Measurements from ENCODE around the gene AAMDC.
"Not testable (repeated sequence)": the region's sequence is repeated elsewhere in the genome, so short reads cannot be mapped to it uniquely, and the experiment has no call there.

AAMDC gene

GRCh38 chr11:77819921-77820564 is 901 bp upstream of the AAMDC start:
- H3K9ac ChIP-seq (ENCODE audit: low read depth in 1 of 2, low read length in 2 of 2), result peak overlapping the region; percentile 77 to 90
- no peaks in the 10 kb centered on the region for H3K36me3 ChIP-seq (ENCODE audit: control insufficient read depth in 2 of 2, insufficient read depth in 2 of 2, low read length in 2 of 2)
- H3K9me3 ChIP-seq (ENCODE audit: control insufficient read depth in 2 of 2, low read length in 2 of 2), result no peaks in the 10 kb centered on the region
- H3K4me1 ChIP-seq (ENCODE audit: control insufficient read depth in 2 of 2, insufficient read depth in 2 of 2, low read length in 2 of 2), result peaks cover 9 to 12% of the 10 kb centered on the region in 2 donors
- no peaks in the 10 kb centered on the region for H3K27me3 ChIP-seq (ENCODE audit: control insufficient read depth in 2 of 2, insufficient read depth in 2 of 2, low read length in 2 of 2)
- peak overlapping the region; percentile 87 to 96 for H3K4me3 ChIP-seq (ENCODE audit: low read length in 2 of 2)
- peak overlapping the region; percentile 89 to 92 for H3K27ac ChIP-seq (ENCODE audit: low read depth in 2 of 2, low read length in 2 of 2)

- Histone ChIP-seq H3K4me1 (ENCODE audit: control insufficient read depth in 2 of 2, insufficient read depth in 2 of 2, low read length in 2 of 2) (peaks cover 9 to 12% of the 10 kb centered on the region in 2 donors), H3K27ac (ENCODE audit: low read depth in 2 of 2, low read length in 2 of 2) (peak overlapping the region; percentile 62 to 89), H3K27me3 (ENCODE audit: control insufficient read depth in 2 of 2, insufficient read depth in 2 of 2, low read length in 2 of 2) (no peaks in the 10 kb centered on the region), H3K4me3 (ENCODE audit: low read length in 2 of 2) (peak overlapping the region; percentile 84 to 96), H3K9ac (ENCODE audit: low read depth in 1 of 2, low read length in 2 of 2) (peak overlapping the region; percentile 76 to 89), H3K36me3 (ENCODE audit: control insufficient read depth in 2 of 2, insufficient read depth in 2 of 2, low read length in 2 of 2) (no peaks in the 10 kb centered on the region), H3K9me3 (ENCODE audit: control insufficient read depth in 2 of 2, low read length in 2 of 2) (no peaks in the 10 kb centered on the region)
Observed at GRCh38 chr11:77821349-77821851, 456 bp downstream of the AAMDC start.

- H3K4me3 ChIP-seq (ENCODE audit: low read length in 2 of 2); H3K27me3 ChIP-seq (ENCODE audit: control insufficient read depth in 2 of 2, insufficient read depth in 2 of 2, low read length in 2 of 2); H3K9ac ChIP-seq (ENCODE audit: low read depth in 1 of 2, low read length in 2 of 2); H3K27ac ChIP-seq (ENCODE audit: low read depth in 2 of 2, low read length in 2 of 2); H3K36me3 ChIP-seq (ENCODE audit: control insufficient read depth in 2 of 2, insufficient read depth in 2 of 2, low read length in 2 of 2); H3K9me3 ChIP-seq (ENCODE audit: control insufficient read depth in 2 of 2, low read length in 2 of 2): not testable (repeated sequence)
- peaks cover 9 to 12% of the 10 kb centered on the region in 2 donors for H3K4me1 ChIP-seq (ENCODE audit: control insufficient read depth in 2 of 2, insufficient read depth in 2 of 2, low read length in 2 of 2)
Observed at GRCh38 chr11:77822126-77822525, 1.2 kb downstream of the AAMDC start.

GRCh38 chr11:77823775-77824174 is 2.8 kb downstream of the AAMDC start:
- Histone ChIP-seq H3K9me3 (ENCODE audit: control insufficient read depth in 2 of 2, low read length in 2 of 2) (no peaks in the 10 kb centered on the region), H3K4me1 (ENCODE audit: control insufficient read depth in 2 of 2, insufficient read depth in 2 of 2, low read length in 2 of 2) (peaks cover 8 to 10% of the 10 kb centered on the region in 2 donors), H3K27ac (ENCODE audit: low read depth in 2 of 2, low read length in 2 of 2) (no peak overlapping the region), H3K4me3 (ENCODE audit: low read length in 2 of 2) (no peak overlapping the region), H3K27me3 (ENCODE audit: control insufficient read depth in 2 of 2, insufficient read depth in 2 of 2, low read length in 2 of 2) (no peaks in the 10 kb centered on the region), H3K9ac (ENCODE audit: low read depth in 1 of 2, low read length in 2 of 2) (no peak overlapping the region), H3K36me3 (ENCODE audit: control insufficient read depth in 2 of 2, insufficient read depth in 2 of 2, low read length in 2 of 2) (no peaks in the 10 kb centered on the region)

GRCh38 chr11:77828926-77829325 is 8.0 kb downstream of the AAMDC start:
- no peaks in the 10 kb centered on the region for H3K27me3 ChIP-seq (ENCODE audit: control insufficient read depth in 2 of 2, insufficient read depth in 2 of 2, low read length in 2 of 2)
- H3K9ac ChIP-seq (ENCODE audit: low read depth in 1 of 2, low read length in 2 of 2), result no peak overlapping the region
- no peak overlapping the region for H3K4me3 ChIP-seq (ENCODE audit: low read length in 2 of 2)
- H3K4me1 ChIP-seq (ENCODE audit: control insufficient read depth in 2 of 2, insufficient read depth in 2 of 2, low read length in 2 of 2), result no peaks in the 10 kb centered on the region
- H3K9me3 ChIP-seq (ENCODE audit: control insufficient read depth in 2 of 2, low read length in 2 of 2), result no peaks in the 10 kb centered on the region
- no peak overlapping the region for H3K27ac ChIP-seq (ENCODE audit: low read depth in 2 of 2, low read length in 2 of 2)
- no peaks in the 10 kb centered on the region for H3K36me3 ChIP-seq (ENCODE audit: control insufficient read depth in 2 of 2, insufficient read depth in 2 of 2, low read length in 2 of 2)

DNA sequence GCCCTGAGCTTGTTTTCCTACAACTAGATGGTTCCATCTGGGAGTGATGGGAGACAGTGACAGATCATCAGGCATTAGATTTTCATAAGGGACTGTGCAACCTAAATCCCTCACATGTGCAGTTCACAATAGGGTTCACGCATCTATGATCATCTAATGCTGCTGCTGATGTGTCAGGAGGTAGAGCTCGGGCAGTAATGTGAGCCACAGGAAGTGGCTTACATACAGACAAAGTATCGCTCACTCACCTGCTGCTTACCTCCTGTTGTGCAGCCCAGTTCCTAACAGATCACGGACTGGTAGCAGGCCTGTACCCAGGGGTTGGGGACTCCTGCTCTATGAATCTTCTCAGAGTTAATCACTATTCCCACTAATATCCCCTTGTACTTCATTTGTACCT is 12.4 kb downstream of the AAMDC start:
- H3K9ac ChIP-seq (ENCODE audit: low read depth in 1 of 2, low read length in 2 of 2), result no peak overlapping the region

GRCh38 chr11:77842441-77843121 is 21.6 kb downstream of the AAMDC start:
- H3K9me3 ChIP-seq (ENCODE audit: control insufficient read depth in 2 of 2, low read length in 2 of 2), result no peaks in the 10 kb centered on the region
- H3K4me3 ChIP-seq (ENCODE audit: low read length in 2 of 2), result no peak overlapping the region
- H3K4me1 ChIP-seq (ENCODE audit: control insufficient read depth in 2 of 2, insufficient read depth in 2 of 2, low read length in 2 of 2), result no peaks in the 10 kb centered on the region
- no peak overlapping the region for H3K27ac ChIP-seq (ENCODE audit: low read depth in 2 of 2, low read length in 2 of 2)
- no peaks in the 10 kb centered on the region for H3K27me3 ChIP-seq (ENCODE audit: control insufficient read depth in 2 of 2, insufficient read depth in 2 of 2, low read length in 2 of 2)
- H3K9ac ChIP-seq (ENCODE audit: low read depth in 1 of 2, low read length in 2 of 2), result no peak overlapping the region
- H3K36me3 ChIP-seq (ENCODE audit: control insufficient read depth in 2 of 2, insufficient read depth in 2 of 2, low read length in 2 of 2), result peaks cover 4% of the 10 kb centered on the region in 2 donors

More for the DNA sequence above, 12.4 kb downstream of the AAMDC start:
- Histone ChIP-seq H3K9me3 (ENCODE audit: control insufficient read depth in 2 of 2, low read length in 2 of 2) (no peaks in the 10 kb centered on the region), H3K36me3 (ENCODE audit: control insufficient read depth in 2 of 2, insufficient read depth in 2 of 2, low read length in 2 of 2) (no peaks in the 10 kb centered on the region), H3K4me3 (ENCODE audit: low read length in 2 of 2) (no peak overlapping the region), H3K27me3 (ENCODE audit: control insufficient read depth in 2 of 2, insufficient read depth in 2 of 2, low read length in 2 of 2) (no peaks in the 10 kb centered on the region), H3K27ac (ENCODE audit: low read depth in 2 of 2, low read length in 2 of 2) (no peak overlapping the region), H3K4me1 (ENCODE audit: control insufficient read depth in 2 of 2, insufficient read depth in 2 of 2, low read length in 2 of 2) (no peaks in the 10 kb centered on the region)

GRCh38 chr11:77843700-77844099 is 22.8 kb downstream of the AAMDC start:
- H3K4me1 ChIP-seq (ENCODE audit: control insufficient read depth in 2 of 2, insufficient read depth in 2 of 2, low read length in 2 of 2); H3K4me3 ChIP-seq (ENCODE audit: low read length in 2 of 2); H3K27ac ChIP-seq (ENCODE audit: low read depth in 2 of 2, low read length in 2 of 2); H3K9me3 ChIP-seq (ENCODE audit: control insufficient read depth in 2 of 2, low read length in 2 of 2); H3K27me3 ChIP-seq (ENCODE audit: control insufficient read depth in 2 of 2, insufficient read depth in 2 of 2, low read length in 2 of 2); H3K36me3 ChIP-seq (ENCODE audit: control insufficient read depth in 2 of 2, insufficient read depth in 2 of 2, low read length in 2 of 2); H3K9ac ChIP-seq (ENCODE audit: low read depth in 1 of 2, low read length in 2 of 2): not testable (repeated sequence)

GRCh38 chr11:77851503-77851902 is 30.6 kb downstream of the AAMDC start:
- no peak overlapping the region for H3K27ac ChIP-seq (ENCODE audit: low read depth in 2 of 2, low read length in 2 of 2)
- no peak overlapping the region for H3K4me3 ChIP-seq (ENCODE audit: low read length in 2 of 2)
- no peak overlapping the region for H3K9ac ChIP-seq (ENCODE audit: low read depth in 1 of 2, low read length in 2 of 2)
- peaks cover 9 to 20% of the 10 kb centered on the region in 2 donors for H3K36me3 ChIP-seq (ENCODE audit: control insufficient read depth in 2 of 2, insufficient read depth in 2 of 2, low read length in 2 of 2)
- H3K9me3 ChIP-seq (ENCODE audit: control insufficient read depth in 2 of 2, low read length in 2 of 2), result peaks cover 4% of the 10 kb centered on the region in 2 donors
- H3K4me1 ChIP-seq (ENCODE audit: control insufficient read depth in 2 of 2, insufficient read depth in 2 of 2, low read length in 2 of 2), result no peaks in the 10 kb centered on the region
- H3K27me3 ChIP-seq (ENCODE audit: control insufficient read depth in 2 of 2, insufficient read depth in 2 of 2, low read length in 2 of 2), result no peaks in the 10 kb centered on the region

- H3K27ac ChIP-seq (ENCODE audit: low read depth in 2 of 2, low read length in 2 of 2), result no peak overlapping the region
- H3K27me3 ChIP-seq (ENCODE audit: control insufficient read depth in 2 of 2, insufficient read depth in 2 of 2, low read length in 2 of 2), result no peaks in the 10 kb centered on the region
- no peaks in the 10 kb centered on the region for H3K4me1 ChIP-seq (ENCODE audit: control insufficient read depth in 2 of 2, insufficient read depth in 2 of 2, low read length in 2 of 2)
- H3K9ac ChIP-seq (ENCODE audit: low read depth in 1 of 2, low read length in 2 of 2), result no peak overlapping the region
- H3K4me3 ChIP-seq (ENCODE audit: low read length in 2 of 2), result no peak overlapping the region
- H3K9me3 ChIP-seq (ENCODE audit: control insufficient read depth in 2 of 2, low read length in 2 of 2), result peaks cover 4% of the 10 kb centered on the region in 2 donors
- peaks cover 13 to 17% of the 10 kb centered on the region in 2 donors for H3K36me3 ChIP-seq (ENCODE audit: control insufficient read depth in 2 of 2, insufficient read depth in 2 of 2, low read length in 2 of 2)
Observed at GRCh38 chr11:77854838-77855237, 33.9 kb downstream of the AAMDC start.
